Astrocyte of the hippocampus (primary cell): Measurements from ENCODE around the gene GABRA4.

ENCODE experiments used
- DNase-seq: peaks from one replicate; pipeline ENCODE4 v3.0.0; 2011; ENCODE audit warnings: low read depth, low spot score

Gene GABRA4

GRCh38 chr4:46931981-46932380 is 61.4 kb downstream of the GABRA4 start:
- DNase-seq: peak; percentile 61

DNA sequence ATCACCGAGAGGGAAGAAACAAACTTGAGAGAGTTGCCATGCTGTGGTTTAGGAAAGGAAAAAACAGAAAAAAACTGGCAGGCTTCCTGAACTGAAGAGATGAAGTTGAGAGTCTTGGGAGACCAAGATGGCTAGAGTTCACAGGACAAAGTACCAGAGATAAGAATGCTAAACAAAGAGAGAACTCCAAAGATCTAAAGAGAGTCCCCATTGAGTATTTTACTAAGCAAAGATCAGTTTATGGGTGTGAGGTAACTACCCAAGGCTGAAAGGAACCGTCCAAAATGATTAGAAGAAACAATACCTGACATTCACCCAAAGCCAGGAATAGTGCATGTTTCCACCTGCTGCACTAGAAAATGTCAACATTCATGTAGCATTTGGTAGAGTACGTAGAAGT is 62.5 kb downstream of the GABRA4 start:
- no peak for DNase-seq

GRCh38 chr4:46927201-46927600 is 66.2 kb downstream of the GABRA4 start:
- DNase-seq: no peak

DNA sequence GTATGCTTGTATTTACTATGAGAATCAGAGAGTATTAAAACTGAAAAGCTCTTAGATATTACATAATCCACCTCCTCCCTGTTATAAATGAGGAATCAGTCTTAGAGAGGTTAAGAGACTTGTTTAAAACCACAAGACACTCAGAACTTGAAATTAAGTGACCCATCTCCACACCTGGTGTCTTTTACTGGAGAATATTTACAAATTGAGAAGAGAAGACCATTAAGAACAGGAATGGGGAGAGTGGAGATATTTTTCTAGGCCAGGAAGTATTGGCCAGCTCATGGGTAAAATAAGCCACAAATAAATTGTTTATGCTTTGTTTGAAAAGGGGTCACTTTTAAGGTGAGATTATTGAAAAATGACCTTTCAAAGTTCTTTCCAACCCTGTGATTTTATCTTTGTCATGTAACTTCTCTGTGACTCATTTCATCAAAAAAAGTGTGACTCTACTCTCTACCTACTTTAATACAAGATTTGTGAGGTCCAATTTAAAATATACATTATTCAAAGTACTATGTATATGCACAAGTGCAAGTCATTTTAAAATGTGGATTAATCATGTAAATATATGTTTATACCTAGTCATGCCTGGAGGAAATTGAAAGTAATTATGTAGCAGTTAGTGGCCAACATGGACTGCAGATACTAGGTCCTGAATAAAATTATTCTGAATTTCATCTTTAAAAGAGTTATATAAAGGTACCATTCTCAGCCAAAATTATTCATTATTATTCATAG is 68.4 kb downstream of the GABRA4 start:
- DNase-seq: no peak

- no peak for DNase-seq
Observed at GRCh38 chr4:46922205-46922604, 71.2 kb downstream of the GABRA4 start.

DNA sequence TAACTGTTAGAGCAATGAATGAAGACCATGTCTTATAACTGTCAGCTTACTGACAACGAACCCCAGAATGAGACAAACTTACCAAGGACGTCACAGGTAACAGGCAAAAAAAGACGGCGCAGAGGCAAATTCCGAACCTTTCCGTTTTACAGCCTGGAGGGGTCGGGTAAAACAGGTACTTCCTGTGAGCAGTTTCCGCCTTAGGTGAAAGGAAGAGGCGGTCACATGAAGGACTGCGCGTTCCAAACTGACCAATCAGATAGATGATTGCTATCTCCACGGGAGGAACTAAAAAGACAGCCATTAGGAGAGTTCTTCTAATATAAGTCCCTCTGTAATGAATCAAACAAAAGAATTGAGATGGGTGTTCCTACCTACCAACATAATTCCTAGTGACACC is 84.3 kb downstream of the GABRA4 start, which contains the start of gene COX7B2:
TSS of gene COX7B2 (minus strand) at position 168 of the 400 bp plus-strand sequence. CDS start 174,053 bp downstream, outside the sequence.
- DNase-seq: no peak

DNA sequence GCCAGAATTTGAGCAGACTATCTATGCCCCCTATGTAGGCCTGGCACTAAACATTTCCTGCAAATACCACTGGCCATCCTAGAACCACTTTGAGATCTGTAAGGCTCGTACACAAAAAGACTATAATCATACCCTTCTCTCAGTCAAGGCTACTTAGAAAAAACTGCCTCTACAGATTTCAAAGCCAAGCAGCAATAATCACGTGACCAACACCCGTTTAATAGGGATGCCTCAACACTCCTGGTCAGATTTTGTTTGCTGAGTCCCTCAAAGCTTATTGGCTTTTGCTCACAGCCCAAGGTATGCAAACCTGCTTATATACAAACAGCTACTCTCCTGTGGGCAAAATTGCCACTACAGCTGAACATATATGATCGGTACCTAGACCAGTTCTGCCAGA is 85.2 kb downstream of the GABRA4 start:
- DNase-seq: no peak

DNA sequence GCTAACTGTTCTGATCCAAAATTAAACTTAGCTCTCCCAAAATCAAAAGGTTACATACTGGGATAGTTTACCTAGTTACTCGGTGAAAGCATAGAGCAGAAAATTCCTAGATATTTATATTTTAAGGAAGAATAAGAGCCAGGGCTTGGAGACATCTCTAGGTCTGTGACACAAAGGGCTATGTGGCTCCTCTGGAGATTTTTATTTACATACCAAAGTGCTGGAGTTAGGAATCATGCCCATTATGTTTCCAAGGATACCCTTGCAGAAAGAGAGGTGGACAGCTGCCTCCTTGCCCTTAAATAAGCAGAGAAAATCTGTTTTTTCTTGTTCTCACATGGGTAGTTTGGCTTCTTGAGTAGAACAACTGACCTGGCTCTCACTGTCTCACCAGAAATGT is 93.3 kb downstream of the GABRA4 start:
- DNase-seq: no peak

DNA sequence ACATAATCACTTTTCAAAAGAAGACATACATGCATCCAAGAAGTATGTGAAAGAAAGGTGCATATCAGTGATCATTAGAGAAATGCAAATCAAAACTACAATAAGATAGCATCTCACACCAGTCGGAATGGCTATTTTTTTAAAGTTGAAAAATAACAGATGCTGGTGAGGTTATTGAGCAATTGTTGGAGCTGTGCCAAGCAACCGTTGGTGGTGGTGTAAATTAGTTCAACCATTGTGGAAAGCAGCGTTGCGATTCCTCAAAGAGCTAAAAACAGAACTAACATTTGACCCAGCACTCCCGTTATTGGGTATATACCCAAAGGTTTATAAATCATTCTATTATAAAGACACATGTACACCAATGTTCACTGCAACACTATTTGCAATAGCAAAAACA is 98.6 kb downstream of the GABRA4 start:
- no peak for DNase-seq

- DNase-seq: no peak
Observed at GRCh38 chr4:46890056-46890455, 103.3 kb downstream of the GABRA4 start.

DNA sequence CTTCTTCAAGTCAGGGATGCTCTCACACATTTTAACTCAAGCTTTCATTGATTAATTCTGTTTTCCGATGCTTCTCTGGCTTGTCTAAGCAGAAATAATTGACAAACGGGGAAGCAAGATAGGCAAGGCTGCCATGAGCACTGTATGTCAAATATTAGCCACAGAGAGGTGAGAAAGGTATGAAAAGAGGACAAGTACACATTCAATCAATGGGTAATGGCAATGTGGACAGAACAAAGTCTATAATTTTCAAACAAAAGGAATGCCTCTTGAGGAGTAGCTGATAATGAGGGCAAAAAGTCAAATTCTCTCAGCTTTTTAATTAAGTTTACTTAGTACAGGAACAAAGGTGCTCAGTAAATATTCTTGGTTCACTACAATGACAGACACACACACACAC is 104.0 kb downstream of the GABRA4 start:
- no peak for DNase-seq

- peak; percentile 18 for DNase-seq
Observed at GRCh38 chr4:46886711-46887110, 106.7 kb downstream of the GABRA4 start.

- no peak for DNase-seq
Observed at GRCh38 chr4:46878641-46879040, 114.7 kb downstream of the GABRA4 start.

GRCh38 chr4:46874811-46875210 is 118.6 kb downstream of the GABRA4 start:
- DNase-seq: no peak

DNA sequence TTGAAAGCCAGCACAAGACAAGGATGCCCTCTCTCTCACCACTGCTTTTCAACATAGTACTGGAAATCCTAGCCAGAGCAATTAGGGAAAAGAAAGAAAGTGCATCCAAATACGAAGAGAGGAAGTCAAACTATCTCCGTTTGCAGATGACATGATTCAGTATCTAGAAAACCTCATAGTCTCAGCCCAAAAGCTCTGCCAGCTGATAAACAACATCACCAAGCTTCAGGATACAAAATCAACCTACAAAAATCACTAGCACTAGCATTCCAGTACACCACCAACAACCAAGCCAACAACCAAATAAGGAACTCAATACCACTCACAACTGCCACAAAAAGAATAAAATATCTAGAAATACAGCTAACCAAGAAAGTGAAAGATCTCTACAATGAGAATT is 123.0 kb downstream of the GABRA4 start:
- no peak for DNase-seq
